ENCODE measurements around the gene ZNF597. TPM values are rescaled to one million over a fixed set of nuclear protein-coding genes. Genes with fewer than 3 reads are reported as not detected.

ZNF597 gene
- total RNA-seq, 1 experiment from 2014 or later, result 3.1 TPM

DNA sequence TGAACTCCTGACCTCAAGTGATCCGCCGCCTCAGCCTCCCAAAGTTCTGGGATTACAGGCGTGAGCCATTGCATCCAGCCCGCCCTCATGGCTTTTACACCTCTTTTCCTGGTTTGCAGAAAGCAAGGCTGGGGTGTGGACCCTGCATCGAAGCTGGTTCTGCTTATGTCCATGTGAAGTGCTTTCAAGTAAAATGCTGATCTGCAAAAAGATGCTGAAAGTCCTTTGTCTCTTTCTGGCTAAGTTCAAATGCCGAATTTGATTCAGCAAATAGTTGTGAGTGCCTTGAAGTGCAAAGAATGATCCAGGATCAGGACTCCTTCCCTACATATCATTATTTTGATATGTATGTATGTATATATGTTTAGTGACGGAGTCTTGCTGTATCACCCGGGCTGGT, 17.3 kb upstream of the ZNF597 start:
- no peak for DNase-seq (ENCODE audit: low read depth, low spot score)
- in situ Hi-C loops (cut with HindIII; ENCODE audit: low pct_unique_long_range_greater_than_20kb, low sequenced_read_pairs), result no loop called here

DNA sequence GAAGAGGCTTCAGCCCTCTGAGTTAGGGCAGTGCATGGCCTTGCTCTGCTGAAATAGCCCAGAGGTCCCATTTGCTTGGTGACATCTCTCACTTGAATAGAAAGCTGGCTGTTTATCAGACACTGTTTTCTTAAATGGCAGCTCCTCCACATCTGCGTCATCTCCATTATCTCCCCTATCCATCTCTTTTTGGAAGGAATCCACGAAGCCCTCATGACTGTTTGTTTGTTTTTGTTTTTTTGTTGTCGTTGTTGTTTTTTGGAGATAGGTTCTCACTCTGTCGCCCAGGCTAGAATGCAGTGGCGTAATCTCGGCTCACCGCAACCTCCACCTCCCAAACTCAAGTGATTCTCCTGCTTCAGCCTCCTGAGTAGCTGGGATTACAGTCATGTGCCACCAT, 16.8 kb upstream of the ZNF597 start:
- DNase-seq (ENCODE audit: low read depth, low spot score), result no peak
- in situ Hi-C loops (cut with HindIII; ENCODE audit: low pct_unique_long_range_greater_than_20kb, low sequenced_read_pairs), result no loop called here

DNA sequence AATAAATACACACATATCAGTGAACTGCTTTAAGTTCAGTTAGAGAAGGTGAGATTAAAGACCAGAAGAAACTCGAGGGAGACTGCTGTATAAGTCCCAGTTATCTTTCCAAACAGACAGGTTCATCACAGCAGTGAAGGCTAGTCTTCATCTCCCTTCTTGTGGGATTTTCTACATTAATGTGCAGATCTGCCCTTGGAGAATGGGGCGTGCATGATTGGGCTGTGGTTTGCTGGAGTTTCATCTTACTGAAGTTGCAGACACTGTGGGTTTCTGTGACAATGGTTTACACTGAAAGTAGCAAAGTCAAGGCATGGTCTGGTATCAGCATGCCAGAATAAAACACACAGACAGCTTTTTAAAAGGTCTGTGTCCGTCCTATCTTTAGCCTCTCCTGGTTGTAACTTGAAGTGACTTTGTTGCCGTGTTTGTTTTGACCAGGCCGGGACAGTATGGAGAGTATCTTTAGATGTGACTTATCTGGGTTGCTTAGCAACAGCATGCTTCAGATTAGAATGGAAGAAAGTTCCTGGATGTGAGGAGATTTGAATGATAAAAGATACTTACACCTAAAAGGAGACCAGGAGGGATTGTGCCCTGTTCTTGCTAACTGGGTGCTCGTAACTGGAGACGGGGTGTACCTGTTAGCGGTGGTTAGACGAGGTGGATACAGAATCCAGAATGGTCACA, 16.2 kb upstream of the ZNF597 start:
- in situ Hi-C loops (cut with HindIII; ENCODE audit: low pct_unique_long_range_greater_than_20kb, low sequenced_read_pairs), result no loop called here
- DNase-seq (ENCODE audit: low read depth, low spot score), result no peak

DNA sequence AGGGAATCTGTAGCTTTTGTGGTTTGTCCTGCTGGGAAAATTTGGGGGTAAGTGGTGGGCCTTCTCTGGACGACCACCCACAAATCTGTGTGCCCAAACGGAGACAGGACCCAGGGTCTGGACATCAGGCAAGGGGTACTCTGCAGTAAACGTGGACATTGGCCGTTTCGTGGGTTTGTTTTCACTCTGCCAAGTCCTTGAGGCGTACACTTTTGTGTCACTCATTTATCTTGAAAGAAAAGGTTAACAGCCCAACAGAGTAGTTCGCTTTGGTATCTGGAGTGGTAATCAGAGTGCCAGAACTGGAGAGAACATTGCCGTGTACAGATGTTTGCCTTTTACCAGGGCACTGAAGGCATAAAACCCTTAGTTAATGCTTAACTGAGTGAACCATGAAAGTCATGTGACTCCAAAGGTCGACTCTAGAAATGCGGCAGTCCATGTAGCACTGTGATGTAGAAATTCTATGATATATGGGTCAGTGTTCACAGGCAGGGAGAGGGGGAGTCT, 15.6 kb upstream of the ZNF597 start:
- DNase-seq (ENCODE audit: low read depth, low spot score), result no peak
- in situ Hi-C loops (cut with HindIII; ENCODE audit: low pct_unique_long_range_greater_than_20kb, low sequenced_read_pairs), result no loop called here

DNA sequence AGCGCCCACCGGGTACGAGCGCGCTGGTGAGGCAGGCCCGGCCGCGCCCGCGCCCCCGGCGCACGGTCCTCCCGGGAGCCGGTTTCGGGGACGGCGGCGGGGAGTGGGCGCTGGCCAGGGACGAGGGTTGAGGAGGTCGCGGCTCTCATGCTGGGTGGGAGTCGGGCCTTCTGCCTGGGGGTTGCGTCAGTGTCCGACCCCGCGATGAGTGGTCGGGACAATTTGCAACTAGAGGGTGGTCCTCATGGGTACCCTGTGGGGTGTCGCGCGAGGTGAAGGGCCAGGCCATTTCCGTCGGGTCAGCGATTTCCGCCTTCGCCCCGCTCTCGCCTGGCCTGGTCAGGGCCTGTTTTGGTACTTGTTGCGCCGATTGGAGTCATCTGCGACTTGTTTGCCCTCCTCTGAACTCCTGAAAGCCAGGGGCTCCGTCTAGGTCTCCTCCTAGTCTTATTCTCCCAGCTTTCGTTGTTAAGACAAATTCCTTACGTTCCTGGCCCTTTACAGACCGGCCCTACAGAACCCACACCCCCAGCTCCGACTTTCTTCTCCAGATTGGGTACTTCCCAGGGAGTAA, 15.1 kb upstream of the ZNF597 start:
- DNase-seq (ENCODE audit: low read depth, low spot score), result no peak
- in situ Hi-C loops (cut with HindIII; ENCODE audit: low pct_unique_long_range_greater_than_20kb, low sequenced_read_pairs), result no loop called here

DNA sequence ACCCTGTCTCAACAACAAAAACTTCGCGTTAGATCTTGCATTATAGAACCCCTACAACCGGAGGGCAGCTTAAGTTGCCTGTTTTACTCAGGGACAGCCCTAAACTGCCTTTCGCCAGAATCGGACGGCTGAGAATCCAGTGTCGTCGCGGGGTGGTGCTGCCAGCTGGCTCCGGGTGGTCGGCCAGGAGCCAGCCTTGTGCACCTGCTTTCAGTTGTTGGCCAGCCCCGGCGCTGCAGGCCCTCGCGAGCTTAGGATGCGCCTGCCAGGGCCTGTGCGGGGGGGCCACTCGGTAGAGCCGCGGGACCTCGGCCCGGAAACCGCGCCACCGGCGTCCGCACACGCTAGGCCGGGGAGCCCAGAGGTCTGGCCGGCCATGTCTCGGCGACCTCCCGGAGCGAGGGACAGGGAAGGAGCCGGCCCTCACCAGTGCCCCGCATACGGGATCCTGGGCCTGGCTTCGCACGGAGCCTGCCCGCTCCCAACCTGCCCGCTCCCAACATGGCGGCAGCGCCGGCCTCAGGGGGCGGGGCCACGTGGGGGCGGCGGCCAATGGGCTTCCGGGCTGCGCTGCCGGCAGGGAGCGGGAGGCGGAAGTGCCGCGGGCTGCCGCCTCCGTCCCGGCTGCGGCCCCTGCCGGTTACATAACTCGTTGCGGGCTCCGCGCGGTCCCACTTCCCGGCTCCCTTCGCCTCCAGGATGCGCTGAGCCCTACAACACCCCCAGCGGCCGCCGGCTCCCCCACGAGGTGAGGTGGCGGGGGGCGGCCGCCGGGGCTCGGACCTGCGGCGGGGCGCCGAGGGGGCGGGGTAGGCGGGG, 14.3 kb upstream of the ZNF597 start:
- in situ Hi-C loops (cut with HindIII; ENCODE audit: low pct_unique_long_range_greater_than_20kb, low sequenced_read_pairs), result no loop called here
- DNase-seq (ENCODE audit: low read depth, low spot score), result peak; percentile 84

DNA sequence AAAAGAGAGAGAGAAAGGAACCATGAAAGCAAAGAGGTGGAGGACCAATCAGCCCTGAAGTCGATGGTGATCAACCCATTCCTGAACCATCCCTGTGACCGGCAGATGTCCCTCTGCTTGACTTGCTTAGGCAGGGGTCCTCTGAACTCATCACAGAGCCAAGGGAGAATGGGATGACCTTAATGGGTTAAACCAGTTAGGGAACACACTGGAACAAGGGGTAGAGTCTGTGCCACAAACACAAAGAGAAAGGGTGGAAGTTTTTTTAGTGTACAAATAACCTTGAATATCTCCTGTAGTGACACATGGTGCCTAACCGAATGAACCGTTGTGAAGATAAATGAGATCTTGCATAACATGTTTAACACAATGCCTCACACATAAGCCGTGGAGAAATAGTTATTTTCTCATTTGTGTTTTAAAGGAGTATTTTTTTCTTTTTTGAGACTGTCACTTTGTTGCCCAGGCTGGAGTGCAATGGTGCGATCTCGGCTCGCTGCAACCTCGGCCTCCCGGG, 11.4 kb upstream of the ZNF597 start:
- DNase-seq (ENCODE audit: low read depth, low spot score), result no peak
- in situ Hi-C loops (cut with HindIII; ENCODE audit: low pct_unique_long_range_greater_than_20kb, low sequenced_read_pairs), result no loop called here

DNA sequence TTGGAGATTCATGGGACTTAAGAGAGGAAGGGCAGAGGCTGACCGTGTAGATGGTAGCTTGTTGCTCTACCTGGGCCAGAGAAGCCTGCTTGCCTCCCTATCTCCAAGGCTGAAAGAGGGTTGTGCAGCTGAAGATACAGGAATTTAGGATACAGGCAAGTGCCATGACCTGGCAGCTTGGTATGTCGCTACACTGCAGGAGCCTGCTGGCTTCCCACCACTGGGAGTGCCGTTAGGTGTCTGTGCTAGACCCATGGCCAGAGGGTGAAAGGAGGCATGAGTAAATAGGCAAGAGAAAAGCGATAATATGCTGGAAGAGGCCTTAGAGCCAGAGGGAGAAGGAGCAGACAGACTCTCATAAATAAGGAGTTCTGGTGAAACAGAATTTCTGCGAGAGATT, 10.8 kb upstream of the ZNF597 start:
- in situ Hi-C loops (cut with HindIII; ENCODE audit: low pct_unique_long_range_greater_than_20kb, low sequenced_read_pairs), result no loop called here
- DNase-seq (ENCODE audit: low read depth, low spot score), result no peak

DNA sequence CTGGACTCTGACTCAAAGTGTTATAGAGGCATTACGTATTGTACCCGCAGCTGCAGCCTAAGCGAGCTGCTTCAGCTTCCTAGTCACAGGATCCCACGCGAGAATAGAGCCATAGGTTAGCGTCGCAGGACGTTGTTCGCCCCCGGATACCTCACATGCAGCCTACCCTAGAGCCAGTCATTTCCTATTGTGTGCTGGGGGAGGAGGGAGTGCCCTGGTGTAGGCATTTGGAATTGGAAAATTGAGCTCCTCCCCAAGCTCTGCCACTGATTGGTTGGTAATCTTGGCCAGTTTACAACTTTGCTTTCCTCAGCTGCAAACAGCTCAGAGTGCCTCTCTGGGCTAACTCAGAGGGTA, 706 bp upstream of the ZNF597 start:
- peak; percentile 61 for DNase-seq (ENCODE audit: low read depth, low spot score)
- in situ Hi-C loops (cut with HindIII; ENCODE audit: low pct_unique_long_range_greater_than_20kb, low sequenced_read_pairs), result no loop called here

DNA sequence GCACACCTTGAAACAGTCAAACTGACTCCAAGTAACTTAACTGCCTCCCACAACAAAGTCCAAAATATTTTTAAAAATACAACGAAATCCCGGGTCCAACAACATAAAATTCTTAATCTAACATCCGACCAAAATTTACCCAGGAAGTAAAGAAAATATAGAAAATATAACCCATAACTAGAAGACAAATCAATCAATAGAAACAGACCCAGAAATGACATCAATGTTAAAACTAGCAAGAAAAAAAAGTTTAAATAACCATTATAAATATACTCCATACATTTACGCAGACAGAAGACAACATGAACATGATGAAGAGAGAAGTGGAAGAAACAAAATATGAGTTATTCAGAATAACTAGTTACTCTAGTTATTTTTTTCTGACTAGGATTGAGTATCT, 3.7 kb downstream of the ZNF597 start:
- DNase-seq (ENCODE audit: low read depth, low spot score), result no peak
- in situ Hi-C loops (cut with HindIII; ENCODE audit: low pct_unique_long_range_greater_than_20kb, low sequenced_read_pairs), result no loop called here

DNA sequence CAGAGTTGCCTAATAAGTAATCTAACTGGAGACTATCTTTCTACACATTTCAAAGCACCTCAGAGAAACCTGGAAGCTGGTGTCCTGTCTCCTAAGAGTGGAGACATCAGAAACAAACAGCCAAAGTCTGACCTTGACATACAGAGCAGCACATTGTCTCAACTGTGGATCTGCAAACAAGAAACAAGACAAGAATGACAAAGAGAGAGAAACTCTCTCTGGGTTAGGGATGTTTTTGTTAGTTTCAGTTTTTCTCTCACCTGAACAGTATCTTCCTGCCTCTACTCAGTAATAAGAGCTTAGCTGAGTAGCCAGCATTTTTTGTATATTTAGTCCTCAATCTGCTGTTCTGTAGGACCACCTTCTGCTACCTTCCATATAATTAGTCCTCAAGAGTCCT, 8.9 kb downstream of the ZNF597 start:
- DNase-seq (ENCODE audit: low read depth, low spot score), result no peak

DNA sequence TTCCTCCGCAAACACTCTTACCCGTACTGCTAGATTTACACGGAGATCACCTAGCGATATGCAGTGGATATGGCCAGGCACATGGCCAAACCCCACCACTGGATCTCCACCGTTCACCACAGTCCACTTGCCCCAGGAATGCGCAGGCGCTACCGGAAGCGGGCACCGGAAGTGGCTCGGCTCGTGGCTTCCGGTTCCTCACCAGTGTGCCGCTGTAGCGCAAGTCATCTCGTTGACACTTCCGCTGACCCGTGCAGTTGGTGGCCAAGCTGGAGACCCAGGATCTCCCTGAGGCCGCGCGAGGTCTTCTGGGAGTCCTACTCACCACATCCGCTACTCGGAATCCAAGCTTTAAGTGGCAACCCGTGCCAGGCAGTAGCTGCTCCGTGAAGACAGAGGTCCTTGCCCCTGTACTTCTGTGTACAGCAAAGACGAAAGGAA, 11.5 kb downstream of the ZNF597 start:
- in situ Hi-C loops (cut with HindIII; ENCODE audit: low pct_unique_long_range_greater_than_20kb, low sequenced_read_pairs), result no loop called here
- peak; percentile 63 for DNase-seq (ENCODE audit: low read depth, low spot score)

More for the DNA sequence above, 8.9 kb downstream of the ZNF597 start:
- in situ Hi-C loops (cut with HindIII; ENCODE audit: low pct_unique_long_range_greater_than_20kb, low sequenced_read_pairs), result no loop called here

DNA sequence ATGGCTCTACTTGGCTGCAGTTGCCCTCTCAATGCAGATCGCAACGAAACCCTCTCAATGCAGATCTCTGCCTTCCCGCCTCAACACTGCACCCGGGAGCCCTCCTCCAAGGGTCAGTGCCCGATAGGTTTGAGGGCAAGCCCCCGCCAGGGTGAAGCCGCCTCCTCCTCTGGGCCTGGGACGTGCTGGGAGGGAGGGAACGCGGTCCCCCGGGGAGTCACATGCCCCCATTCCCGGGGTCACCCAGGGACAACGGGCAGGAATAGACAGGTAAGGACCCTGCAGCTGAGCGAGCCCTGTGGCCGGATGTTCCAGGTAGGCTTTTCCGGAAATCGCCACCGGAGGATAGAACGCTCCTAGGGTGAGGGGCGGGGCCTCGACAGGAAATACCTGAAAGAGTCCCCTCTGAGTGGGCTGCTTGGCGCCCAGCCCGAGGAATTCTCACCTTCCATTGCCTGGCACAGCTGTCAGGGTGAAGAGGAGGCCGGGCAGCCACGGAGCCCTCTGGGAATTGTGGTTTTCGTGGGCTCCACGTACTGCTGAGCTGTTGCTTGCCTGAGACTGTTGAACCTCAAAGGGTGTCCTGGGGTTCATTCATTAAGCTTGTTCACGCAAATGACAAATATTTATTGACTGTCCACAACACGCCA, 29.4 kb downstream of the ZNF597 start:
- in situ Hi-C loops (cut with HindIII; ENCODE audit: low pct_unique_long_range_greater_than_20kb, low sequenced_read_pairs), result no loop called here
- DNase-seq (ENCODE audit: low read depth, low spot score), result no peak

DNA sequence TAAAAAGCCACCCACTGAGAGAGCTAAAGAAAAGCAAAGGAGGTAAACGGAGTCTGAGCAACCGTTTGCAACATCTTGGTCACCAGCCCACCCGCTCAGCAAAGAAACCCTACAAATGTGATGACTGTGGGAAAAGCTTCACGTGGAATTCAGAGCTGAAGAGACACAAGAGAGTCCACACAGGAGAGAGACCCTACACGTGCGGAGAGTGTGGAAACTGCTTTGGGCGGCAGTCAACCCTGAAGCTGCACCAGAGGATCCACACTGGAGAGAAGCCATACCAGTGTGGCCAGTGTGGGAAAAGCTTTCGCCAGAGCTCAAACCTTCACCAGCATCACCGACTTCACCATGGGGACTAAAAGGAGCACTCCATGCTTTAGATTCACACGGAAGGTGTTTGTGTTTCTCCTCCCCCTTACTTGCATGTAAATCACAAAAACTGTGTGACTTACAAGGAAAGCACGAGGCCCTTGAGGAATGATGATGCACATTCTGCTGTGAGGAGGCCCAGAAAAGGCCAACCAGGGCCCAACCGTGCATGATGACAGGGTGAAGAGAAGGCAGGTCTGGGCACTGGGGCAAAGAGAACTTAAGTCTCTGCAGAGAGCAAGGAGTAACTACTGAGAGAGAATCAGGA, 34.6 kb downstream of the ZNF597 start:
- in situ Hi-C loops (cut with HindIII; ENCODE audit: low pct_unique_long_range_greater_than_20kb, low sequenced_read_pairs), result no loop called here
- DNase-seq (ENCODE audit: low read depth, low spot score), result no peak

DNA sequence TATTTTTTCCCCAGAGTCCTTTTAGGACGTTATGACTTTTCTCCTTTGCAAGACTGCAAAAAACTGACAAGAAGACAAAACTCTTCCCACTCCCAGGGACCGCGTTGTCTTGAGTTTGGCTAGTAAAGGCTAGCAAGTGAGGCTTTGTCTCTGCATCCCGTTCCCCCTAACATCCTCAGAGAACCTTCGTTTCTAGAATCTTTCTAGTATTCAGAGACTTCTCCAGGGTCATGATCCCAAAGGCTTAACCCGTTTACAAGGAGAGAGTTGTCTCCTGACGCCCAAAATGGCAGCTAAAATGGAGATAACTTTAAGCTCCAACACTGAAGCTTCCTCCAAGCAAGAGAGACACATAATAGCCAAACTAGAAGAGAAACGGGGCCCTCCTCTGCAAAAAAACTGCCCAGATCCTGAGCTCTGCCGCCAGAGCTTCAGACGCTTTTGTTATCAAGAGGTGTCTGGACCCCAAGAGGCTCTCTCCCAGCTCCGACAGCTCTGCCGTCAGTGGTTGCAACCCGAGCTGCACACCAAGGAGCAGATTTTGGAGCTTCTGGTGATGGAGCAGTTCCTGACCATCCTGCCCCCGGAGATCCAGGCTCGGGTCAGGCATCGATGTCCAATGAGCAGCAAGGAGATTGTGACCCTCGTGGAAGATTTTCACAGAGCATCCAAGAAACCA, 41.4 kb downstream of the ZNF597 start:
- peak; percentile 11 for DNase-seq (ENCODE audit: low read depth, low spot score)
- in situ Hi-C loops (cut with HindIII; ENCODE audit: low pct_unique_long_range_greater_than_20kb, low sequenced_read_pairs), result no loop called here

DNA sequence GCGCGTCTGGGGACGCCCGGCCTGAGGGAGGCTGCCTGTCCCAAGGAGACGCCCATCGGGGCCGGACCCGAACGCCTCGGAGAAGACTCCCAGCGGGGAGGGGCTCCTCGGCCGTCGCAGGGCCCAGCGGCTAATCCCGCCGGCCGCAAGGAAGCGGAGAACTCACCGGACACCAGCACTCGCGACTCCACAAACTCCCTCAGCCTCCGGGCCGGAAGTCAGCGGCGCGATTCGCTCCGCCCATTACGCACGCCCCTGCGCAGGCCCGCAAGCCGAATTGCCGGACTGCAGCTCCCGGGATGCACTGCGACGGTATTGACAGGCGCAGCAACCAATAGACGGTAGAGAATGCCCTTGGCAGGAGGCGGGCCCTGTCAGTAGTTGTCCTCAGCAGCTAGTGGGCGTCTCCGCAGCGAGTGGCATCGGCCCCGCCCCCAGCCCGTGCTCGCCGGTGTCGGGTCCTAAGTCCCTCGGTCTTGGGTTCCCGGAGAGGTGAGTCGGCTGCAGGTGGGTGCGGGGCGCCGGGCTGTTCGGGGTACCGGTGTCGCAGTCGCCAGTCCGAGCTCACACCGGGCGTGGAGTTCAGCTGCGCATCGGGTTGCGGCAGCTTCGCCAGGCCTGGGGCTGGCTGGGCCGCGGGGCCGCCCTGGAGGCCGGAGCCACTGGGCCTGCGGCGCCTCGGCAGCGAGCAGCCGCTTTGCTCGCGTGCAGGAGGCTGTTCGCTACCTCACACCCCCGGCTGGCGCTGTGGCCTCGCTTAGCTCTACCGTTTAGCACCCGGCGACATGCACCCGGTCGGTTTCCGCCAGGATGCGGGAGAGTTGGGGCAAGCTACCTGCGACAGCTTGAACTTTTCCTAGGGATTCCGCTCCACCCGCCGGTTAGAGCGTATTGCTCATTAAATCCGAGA, 42.3 kb downstream of the ZNF597 start, which contains the start of the genes ZNF174 and ZSCAN32:
Gene ZNF174, plus strand, starts transcription at position 437 of the 910 bp plus-strand sequence. CDS start 790 bp downstream, outside the sequence.
Gene ZSCAN32, minus strand, starts transcription at position 226 of the 910 bp plus-strand sequence. CDS start 3,447 bp downstream, outside the sequence.
- in situ Hi-C loops (cut with HindIII; ENCODE audit: low pct_unique_long_range_greater_than_20kb, low sequenced_read_pairs), result no loop called here

More for the DNA sequence above, 42.3 kb downstream of the ZNF597 start, which contains the start of the genes ZNF174 and ZSCAN32:
- peak; percentile 98 for DNase-seq (ENCODE audit: low read depth, low spot score)
